HG03469 (cell line): ENCODE measurements around the gene GALM.
"Not testable (repeated sequence)": the region's sequence is repeated elsewhere in the genome, so short reads cannot be mapped to it uniquely, and the experiment has no call there.

ENCODE experiments used
- ATAC-seq: cut with Tn5 transposase; IDR thresholded peaks from one replicate; pipeline ENCODE4 v1.9.1; 2021; ENCODE audit warnings: mild to moderate bottlenecking, moderate library complexity, moderate number of reproducible peaks; ENCODE audit not compliant: unreplicated experiment

GALM gene

DNA sequence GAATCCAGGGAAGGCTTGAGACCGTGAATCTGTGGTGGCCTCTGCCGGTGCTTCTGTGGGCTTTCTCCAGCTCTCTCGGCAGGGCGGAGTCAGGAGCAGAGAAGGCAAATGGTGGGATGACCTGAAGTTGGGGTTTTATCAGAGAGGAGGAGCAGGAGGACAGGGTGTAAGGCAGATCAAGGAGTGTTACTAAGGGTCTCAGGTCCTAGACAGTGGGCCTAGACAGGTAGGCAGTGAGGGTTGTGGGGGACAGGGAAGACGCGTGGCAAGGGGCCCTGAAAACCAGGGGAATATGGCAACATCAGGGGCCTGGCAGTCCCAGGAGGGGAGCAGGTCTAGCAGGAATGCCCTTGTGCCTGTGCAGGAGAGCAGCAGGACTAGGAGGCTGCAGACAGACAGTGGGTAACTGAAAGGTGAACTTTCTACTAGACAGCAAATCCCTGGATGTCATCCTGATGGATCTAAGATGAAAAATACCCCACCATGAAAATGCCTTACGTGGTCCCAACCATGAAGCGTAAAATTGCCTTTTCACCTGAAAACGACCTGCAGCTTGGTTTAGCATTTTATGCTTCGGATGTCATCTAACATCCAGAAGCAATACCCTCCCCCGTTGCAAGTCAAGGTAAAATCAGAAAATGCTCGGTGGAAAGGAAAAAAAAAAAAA, 43.1 kb downstream of the GALM start:
- no peak for ATAC-seq

DNA sequence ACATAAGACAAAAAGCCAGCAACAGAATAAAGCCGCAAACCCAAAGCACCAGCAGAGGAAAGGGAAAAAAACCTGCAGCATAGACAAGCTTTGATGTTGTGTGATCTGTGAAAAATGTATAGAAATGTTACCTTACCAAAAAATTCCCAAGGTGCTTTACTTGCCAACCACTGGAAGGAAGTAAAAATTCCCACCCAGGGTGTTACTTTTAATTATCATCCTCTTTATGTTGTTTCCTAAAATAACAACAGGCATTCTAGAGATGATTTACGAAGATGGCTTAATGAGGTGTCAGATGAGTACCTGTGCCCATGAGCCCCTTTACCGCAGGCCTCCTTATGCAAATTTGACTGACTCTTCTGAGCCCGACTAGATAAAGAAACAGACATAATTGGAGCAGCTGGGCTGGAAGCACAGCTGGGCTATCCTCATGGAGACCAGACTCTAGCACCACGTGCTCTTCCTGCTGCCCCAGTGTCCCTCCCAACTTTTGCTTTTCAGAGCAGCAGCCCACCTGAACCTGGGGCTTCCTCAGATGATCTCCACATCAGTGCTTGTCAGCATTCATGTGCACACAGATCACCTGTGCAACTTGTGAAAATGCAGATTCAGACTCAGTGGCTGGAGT, 43.8 kb downstream of the GALM start:
- ATAC-seq: no peak

DNA sequence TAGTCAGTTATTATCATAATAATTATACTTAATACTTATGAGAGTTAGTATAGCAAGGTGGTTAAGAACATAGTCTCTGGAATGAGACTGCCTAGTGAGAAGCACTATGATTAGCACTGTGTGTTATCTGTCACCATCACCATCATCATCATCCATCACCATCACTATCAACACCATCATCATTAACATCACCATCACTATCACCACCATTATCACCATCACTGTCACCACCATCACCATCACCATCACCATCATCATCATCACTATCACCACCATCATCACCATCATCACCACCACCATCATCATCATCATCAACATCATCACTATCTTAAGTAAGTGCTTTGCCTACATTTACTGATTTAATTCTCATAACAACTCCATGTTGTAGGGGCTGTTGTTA, 45.6 kb downstream of the GALM start:
- no peak for ATAC-seq

DNA sequence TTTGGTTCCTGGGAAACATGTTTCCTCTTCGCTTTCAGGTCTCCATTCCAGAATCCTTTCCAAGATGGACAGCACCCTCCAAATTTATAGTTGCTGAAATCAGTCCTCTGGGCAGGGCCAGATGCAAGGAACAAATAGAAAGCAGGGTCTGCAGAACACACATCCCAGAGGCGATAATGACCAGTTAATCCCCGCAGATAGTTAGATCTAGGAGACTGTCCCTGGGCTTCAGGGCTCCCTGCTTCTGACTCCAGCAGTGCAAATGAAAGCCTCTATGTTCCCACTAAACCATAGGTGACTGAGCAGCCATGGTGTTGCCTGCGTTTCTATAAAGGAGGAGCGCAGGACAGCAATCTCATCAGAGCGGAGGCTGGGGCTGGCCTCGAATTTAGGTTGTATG, 46.5 kb downstream of the GALM start:
- no peak for ATAC-seq

DNA sequence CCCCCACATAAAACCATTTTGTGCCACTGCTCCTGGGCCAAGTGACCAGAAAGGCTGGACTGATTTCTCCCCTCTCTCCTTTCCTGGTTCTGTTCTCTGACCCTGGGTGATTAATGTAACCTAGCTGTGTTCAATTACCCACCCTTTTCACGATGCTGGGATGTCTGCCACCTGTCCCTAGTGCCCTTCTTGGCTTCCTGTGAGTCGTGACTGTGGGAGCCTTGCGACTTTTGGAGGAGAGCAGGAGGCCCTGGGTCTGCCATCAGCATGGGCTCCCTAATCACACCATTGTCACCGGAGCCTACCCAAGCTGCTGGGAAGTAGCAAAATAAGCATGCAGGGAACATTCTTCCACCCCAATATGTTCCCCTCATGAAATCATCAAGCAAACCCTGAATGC, 47.0 kb downstream of the GALM start:
- ATAC-seq: no peak

DNA sequence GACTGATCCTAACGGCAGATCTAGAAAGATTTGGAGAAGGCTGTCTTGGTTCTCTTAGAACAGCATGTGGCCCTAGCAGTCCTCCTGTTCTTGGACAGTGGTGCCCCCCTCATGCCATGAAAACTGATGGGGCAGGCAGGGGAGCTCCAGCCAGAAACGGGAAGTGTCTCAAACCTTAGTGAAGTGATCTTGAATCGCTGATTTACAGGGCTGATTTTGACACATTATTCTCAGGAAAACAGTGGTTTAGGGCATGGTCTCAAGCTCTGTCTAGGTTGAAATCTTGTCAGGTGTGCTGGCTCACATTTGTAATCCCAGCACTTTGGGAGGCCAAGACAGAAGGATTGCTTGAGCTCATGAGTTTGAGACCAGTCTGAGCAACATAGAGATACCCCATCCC, 47.4 kb downstream of the GALM start:
- no peak for ATAC-seq

DNA sequence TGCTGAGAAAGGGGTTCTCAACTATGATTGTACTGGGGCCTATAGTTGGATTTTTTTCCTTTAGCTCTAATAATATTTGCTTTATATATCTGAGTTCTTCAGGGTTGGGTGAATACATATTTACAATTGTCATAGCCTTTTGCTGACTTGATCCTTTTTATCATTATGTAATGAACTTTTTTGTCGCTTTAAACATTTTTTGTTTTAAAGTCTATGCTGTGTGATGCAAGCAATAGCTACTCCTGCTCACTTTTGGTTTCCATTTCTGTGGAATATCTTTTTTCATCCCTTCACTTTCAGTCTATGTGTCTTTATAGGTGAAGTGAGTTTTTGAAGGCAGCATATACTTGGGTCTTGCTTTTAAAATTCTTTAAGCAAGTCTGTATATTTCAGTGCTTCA, 49.0 kb downstream of the GALM start:
- not testable (repeated sequence) for ATAC-seq

DNA sequence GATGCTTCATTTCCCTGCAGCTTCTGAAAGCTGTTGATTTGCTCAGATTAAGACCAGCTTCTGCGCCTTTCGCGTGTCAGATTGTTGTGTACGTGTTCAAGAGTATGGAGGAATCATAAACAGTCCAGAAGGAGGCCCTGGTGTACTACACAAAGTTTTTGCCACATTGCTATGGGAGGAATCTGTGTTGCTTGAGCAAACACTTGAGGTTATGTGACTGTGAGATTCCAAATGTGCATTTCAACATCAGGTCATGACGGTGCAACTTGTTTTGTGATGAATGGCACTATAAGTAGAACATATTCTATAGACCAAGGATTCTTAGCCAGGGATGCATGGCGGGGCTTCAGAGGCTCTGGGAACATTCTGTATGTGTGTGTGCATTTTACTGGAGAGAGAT, 50.3 kb downstream of the GALM start:
- no peak for ATAC-seq

DNA sequence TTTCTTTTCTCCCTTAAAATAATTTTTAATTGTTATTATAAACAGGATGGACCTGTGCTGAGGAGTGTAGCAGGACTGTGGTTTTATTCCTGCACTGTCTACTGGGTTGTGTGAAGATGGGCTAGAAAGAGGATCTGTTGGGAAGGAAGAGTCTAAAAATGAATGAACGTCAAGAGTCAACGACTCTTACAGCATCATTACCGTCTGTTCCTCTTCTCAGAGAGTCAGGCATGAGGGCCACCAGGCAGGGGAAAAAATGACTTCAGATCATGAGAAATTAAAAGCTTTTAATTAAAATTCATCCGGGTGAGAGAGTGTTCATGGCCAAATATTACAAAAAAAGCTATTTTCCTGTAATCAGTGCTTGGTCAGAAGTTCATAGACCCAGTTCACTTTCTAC, 52.7 kb downstream of the GALM start:
- ATAC-seq: no peak

DNA sequence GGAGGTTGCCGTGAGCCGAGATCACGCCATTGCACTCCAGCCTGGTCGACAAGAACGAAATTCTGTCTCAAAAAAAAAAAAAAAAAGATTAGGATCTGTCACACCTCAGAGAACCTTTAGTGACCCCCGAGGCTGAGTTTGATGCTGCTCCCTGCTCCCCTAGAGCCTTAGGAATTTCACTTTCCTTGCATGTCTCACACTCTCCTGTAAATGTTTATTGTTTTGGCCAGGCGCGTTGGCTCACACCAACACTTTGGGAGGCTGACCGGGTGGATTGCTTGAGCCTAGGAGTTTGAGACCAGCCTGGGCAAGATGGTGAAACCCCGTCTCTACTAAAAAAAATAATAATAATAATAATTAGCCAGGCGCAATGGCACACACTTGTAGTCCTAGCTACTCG, 53.8 kb downstream of the GALM start:
- ATAC-seq: no peak

DNA sequence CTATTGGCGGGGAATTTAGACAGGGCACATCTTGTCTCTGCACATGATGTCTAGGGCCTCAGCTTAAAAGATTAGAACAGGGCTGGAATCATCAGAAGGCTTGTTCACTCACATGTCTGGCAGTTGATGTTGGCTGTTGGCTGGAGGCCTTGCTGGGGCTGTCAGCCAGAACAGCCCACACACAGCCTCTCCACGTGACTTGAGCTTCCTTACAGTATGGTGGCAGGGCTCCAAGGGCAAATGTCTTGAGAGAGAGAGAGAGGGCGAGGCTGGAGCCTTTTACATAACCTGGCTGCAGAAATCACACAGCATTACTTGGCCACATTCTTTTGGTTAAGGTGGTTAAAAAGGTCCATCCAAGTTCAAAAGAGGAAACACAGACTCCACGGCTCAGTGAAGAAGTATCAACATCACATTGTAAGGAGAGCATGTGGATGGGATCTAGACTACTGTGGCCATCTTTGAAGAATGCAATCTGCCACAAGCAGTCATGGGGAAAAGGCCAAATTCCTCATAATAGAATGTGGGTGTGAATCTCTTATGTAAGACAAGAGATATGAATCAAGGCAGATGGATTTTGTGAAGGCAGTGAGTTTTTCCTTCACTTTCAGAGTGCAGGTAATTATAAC, 54.8 kb downstream of the GALM start:
- no peak for ATAC-seq

DNA sequence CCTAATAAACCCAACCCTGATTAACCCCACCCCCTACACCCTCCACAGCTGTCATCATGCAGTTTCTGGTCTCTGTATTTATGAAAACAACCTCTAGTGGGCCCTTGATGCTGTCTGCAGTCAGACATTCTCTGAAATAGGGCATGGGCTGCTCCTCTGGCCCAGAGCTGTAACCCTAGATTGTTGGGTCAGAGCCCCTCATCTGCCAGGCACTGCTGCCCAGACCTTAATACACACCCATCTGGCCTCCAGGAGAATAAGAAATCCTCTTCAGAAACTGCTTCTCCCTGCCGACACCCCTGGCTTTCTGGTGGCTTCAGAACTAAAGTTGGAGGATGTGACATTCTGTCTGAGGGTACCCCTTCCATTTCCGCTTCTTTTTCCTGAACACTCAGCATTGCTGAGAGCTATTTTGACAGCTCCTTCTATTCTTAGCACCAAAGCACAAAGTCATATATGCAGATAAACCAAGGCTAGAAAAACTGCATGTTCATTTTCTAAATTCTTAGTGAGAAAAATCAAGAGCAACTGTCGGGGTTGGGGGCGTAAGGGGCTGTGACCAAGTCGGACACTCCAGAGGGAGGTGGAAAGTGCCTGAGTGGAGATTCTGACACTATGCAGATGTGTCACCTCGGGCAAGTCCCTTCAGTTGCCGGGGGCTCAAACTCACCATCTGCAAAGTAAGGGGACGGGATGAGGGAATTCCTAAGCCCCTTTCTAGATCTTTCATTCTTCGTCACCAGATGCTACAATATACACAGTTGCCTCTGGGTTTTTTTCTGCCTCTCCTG, 56.6 kb downstream of the GALM start:
- ATAC-seq: no peak

DNA sequence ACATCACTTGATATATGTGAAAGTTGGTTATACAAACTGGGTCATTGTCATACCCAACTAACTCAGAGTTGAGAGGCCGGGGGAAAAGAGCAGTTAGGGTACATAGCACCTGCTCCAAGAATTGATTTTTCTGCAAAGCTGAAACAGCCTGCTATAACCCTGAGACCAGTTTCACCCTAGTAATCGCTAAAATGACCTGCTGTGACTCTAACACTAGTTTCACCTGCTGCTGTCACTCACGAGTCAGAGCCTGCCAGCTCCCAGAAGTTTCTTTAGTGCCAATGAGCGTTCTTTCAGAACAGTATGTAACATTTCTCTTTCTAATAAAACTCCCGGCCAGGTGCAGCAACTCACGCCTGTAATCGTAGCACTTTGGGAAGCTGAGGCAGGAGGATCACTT, 57.3 kb downstream of the GALM start:
- ATAC-seq: no peak

DNA sequence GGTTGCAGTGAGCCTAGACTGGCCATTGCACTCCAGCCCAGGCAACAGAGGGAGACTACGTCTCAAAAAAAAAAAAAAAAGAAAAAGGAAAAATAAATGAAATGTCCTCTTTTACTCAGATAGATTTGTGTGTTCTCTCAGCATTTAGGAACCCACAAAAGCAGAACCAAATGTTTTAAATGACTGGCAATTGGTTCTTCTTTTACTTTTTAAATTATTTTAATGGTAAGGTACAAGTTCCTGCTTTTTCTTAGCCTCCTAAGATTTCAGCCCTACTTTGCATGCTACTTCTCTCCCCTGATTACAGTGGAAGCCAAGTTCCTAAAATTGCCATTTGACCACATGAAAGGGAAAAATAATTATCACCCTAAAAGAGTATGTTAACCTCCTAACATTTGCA, 61.7 kb downstream of the GALM start:
- no peak for ATAC-seq

DNA sequence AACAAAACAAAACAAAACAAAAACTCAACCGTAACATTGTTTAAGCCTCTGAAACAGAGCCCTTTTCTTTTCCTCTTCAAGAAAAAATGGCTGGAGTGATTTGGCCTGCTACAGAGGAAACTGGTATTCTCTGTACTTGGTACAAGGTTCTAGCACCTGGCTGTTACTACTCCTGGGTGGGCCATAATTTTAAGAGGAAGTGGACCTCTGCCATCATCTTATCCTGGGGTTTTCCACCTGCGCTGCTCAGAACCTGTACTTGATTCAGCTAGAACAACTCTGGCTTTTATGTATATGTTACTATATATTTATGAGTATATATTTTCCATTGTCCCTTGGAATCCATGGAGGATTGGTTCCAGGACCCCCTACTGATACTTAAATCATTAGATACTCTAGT, 62.8 kb downstream of the GALM start:
- ATAC-seq: no peak

DNA sequence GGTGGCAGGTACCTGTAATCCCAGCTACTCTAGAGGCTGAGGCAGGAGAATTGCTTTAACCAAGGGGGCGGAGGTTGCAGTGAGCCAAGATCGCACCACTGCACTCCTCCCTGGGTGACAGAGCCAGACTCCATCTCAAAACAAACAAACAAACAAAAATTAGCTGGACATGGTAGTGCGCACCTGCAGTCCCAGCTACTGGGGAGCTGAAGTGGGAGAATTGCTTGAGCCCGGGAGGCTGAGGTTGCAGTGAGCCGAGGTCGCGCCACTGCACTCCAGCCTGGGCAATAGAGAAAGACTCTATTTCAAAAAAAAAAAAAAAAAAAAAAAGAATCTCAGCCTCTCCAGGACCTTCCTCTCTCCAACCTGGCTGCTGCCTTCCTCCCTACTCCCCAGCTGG, 65.2 kb downstream of the GALM start:
- ATAC-seq: no peak

DNA sequence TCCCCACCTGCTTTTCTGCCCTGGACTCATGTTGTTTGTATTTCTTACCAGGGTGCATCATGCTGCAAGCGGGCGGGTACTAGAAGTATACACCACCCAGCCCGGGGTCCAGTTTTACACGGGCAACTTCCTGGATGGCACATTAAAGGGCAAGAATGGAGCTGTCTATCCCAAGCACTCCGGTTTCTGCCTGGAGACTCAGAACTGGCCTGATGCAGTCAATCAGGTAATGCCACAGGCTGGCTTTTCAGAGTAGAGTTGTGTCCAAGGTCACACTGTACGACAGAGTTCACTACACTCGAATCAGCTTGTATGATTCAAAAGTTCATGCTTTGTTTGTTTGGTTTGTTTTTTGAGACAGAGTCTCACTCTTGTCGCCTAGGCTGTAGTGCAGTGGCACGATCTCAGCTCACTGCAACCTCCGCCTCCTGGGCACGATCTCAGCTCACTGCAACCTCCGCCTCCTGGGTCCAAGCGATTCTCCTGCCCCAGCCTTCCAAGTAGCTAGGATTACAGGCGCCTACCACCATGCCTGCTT, 65.8 kb downstream of the GALM start:
- ATAC-seq: no peak

DNA sequence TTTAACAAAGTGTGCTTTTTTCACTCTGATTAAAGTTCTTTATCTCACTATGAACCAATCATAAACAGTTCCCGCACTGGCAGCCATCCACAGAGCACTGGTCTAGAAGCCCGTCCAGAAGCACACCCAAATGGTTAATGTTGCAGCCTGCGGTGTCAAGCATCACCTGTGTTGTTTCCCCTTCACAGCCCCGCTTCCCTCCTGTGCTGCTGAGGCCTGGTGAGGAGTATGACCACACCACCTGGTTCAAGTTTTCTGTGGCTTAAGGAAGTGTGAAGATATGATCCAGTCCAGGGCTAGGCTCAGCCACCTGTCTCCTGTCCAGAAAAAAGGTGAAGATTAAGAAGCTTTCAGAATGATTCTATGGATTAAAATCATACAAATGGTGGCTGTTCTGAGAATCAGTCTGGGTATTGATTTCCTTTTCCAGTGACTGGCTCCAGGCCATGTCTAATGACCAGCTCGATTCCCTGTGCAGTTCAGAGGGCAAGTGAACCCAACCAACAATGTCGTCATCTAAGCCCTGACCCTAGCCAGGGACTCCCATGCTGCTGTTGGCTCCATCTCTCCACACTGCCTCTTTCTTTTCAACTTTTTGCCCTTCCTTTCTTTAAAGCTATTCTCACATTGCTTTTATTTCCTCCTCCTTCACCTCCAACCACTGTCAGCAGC, 67.5 kb downstream of the GALM start:
- ATAC-seq: no peak

DNA sequence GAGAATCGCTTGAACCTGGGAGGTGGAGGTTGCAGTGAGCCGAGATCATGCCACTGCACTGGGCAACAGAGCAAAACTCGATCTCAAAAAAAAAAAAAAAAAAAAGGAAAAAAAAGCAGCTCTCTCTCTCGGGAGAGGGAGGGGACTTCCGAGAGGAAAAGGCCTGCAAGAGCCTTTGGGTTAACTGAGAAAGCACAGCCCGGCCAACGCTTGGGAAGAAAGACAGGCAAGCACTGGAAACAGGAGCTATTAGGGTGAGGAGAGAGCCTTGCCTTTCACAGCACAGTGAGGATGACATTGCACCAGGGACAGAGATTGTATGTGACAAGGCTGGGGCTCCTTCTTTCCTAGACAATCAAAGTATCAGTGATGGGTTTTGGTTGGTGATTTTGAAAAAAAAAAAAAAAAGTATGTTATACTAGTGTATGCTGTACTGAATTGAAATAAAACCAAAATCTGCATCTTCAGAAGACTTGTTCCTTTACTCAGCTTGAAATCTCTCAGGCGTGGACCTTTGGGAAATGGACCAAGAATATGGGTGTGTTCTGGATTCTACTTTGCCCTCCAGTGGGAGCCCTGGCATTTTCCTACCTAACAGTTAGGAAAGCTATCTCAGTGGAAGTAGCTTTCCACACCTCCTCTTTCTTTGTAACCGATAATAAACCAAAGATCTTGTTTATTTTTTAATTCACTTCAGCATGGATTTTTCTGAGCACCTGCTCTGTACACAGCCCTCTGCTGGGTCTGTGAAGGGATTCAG, 68.6 kb downstream of the GALM start:
- ATAC-seq: no peak

DNA sequence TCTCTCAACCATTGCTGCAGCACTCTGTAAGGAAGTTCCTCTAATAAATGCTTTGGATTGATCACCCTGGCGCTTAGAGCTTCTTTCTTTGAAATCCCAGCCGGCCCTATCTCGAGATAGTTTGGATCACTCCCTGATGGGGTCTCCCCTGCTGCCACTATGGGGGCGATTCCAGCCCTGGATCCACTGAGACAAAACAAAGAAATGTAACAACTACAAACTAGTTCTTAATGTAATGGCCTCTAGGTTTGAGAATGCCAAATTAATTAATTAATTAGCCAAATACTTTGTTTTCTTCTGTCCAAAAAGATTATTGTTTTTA, 70.0 kb downstream of the GALM start:
- ATAC-seq: no peak
